ENCODE data around the gene KCNG2. TPM values are rescaled to one million over a fixed set of nuclear protein-coding genes. Genes with fewer than 3 reads are reported as not detected.
"Not testable (repeated sequence)": the region's sequence is repeated elsewhere in the genome, so short reads cannot be mapped to it uniquely, and the experiment has no call there.

The KCNG2 gene
- polyA plus RNA-seq, 1 donor from 2014 or later, result not detected

DNA sequence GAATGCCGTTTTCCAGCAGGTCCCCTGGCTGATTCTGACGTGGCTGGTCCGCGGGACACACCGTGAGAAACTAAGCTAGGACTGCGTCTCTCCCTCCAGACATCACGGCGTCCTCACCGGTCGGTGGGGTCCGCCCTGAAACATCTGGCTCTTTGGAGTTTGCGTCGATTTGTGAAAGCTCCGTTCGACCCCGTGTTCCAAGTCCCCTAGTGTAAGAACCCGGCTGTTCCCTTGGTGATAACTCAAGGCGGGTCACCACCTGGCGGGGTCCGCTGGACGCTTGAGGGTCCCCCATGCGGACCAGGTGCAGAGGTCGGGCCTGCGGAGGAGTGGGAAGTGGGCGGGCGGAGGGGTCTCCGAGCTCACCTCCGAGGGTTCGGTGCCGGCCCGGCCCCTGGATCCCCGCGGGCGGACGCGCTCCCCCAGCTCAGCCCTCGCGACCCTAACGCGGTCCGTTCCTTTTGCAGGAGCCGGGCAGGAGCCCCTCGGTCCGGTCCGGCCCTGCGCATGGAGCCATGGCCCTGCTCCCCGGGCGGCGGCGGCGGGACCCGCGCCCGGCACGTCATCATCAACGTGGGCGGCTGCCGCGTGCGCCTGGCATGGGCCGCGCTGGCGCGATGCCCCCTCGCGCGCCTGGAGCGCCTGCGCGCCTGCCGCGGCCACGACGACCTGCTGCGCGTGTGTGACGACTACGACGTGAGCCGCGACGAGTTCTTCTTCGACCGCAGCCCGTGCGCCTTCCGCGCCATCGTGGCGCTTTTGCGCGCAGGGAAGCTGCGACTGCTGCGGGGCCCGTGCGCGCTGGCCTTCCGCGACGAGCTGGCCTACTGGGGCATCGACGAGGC lies 65.6 kb downstream of the KCNG2 start:
- Histone ChIP-seq H3K27ac (ENCODE audit: low read length) (no peak overlapping the region), H3K4me3 (ENCODE audit: low read length) (no peak overlapping the region), H4K20me1 (ENCODE audit: insufficient read depth) (no peaks in the 10 kb centered on the region), H3K36me3 (ENCODE audit: insufficient read depth, low read length) (no peaks in the 10 kb centered on the region), H3K9me2 (ENCODE audit: insufficient read depth, low read length) (no peaks in the 10 kb centered on the region), H2AFZ (ENCODE audit: low read depth, low read length) (no peak overlapping the region), H3K27me3 (ENCODE audit: insufficient read depth, low read depth, low read length) (no peaks in the 10 kb centered on the region), H3K4me2 (ENCODE audit: low read length) (no peak overlapping the region), H3K9ac (ENCODE audit: low read length) (no peak overlapping the region), H3F3A (ENCODE audit: insufficient read depth, low read length, poor library complexity, severe bottlenecking) (no peaks in the 10 kb centered on the region), H3K9me3 (ENCODE audit: low read length) (peaks cover 4% of the 10 kb centered on the region), H3K79me2 (replicated peaks; ENCODE audit: insufficient read depth, low read length) (no peaks in the 10 kb centered on the region)
- no peak for TF ChIP-seq RAD21 (conservative IDR thresholded peaks at IDR 0.05)
- TF ChIP-seq, protein P1, sequence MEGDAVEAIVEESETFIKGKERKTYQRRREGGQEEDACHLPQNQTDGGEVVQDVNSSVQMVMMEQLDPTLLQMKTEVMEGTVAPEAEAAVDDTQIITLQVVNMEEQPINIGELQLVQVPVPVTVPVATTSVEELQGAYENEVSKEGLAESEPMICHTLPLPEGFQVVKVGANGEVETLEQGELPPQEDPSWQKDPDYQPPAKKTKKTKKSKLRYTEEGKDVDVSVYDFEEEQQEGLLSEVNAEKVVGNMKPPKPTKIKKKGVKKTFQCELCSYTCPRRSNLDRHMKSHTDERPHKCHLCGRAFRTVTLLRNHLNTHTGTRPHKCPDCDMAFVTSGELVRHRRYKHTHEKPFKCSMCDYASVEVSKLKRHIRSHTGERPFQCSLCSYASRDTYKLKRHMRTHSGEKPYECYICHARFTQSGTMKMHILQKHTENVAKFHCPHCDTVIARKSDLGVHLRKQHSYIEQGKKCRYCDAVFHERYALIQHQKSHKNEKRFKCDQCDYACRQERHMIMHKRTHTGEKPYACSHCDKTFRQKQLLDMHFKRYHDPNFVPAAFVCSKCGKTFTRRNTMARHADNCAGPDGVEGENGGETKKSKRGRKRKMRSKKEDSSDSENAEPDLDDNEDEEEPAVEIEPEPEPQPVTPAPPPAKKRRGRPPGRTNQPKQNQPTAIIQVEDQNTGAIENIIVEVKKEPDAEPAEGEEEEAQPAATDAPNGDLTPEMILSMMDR (IDR thresholded peaks at IDR 0.05; ENCODE audit: poor library complexity, severe bottlenecking), result no peak
- no peak for TF ChIP-seq SMC3 (conservative IDR thresholded peaks at IDR 0.05; ENCODE audit: poor library complexity)
- no peak for TF ChIP-seq EZH2 (IDR thresholded peaks at IDR 0.05; ENCODE audit: borderline replicate concordance, insufficient read depth, low read length, poor library complexity, severe bottlenecking)
- TF ChIP-seq MXI1 (conservative IDR thresholded peaks at IDR 0.05; ENCODE audit: poor library complexity, severe bottlenecking), result no peak
- TF ChIP-seq EP300 (conservative IDR thresholded peaks at IDR 0.05; ENCODE audit: poor library complexity, severe bottlenecking), result no peak
- no peak for TF ChIP-seq POLR2AphosphoS5 (IDR thresholded peaks at IDR 0.05)
- no peak for TF ChIP-seq TAF1 (IDR thresholded peaks at IDR 0.05; ENCODE audit: low read depth)
- TF ChIP-seq, protein P2, sequence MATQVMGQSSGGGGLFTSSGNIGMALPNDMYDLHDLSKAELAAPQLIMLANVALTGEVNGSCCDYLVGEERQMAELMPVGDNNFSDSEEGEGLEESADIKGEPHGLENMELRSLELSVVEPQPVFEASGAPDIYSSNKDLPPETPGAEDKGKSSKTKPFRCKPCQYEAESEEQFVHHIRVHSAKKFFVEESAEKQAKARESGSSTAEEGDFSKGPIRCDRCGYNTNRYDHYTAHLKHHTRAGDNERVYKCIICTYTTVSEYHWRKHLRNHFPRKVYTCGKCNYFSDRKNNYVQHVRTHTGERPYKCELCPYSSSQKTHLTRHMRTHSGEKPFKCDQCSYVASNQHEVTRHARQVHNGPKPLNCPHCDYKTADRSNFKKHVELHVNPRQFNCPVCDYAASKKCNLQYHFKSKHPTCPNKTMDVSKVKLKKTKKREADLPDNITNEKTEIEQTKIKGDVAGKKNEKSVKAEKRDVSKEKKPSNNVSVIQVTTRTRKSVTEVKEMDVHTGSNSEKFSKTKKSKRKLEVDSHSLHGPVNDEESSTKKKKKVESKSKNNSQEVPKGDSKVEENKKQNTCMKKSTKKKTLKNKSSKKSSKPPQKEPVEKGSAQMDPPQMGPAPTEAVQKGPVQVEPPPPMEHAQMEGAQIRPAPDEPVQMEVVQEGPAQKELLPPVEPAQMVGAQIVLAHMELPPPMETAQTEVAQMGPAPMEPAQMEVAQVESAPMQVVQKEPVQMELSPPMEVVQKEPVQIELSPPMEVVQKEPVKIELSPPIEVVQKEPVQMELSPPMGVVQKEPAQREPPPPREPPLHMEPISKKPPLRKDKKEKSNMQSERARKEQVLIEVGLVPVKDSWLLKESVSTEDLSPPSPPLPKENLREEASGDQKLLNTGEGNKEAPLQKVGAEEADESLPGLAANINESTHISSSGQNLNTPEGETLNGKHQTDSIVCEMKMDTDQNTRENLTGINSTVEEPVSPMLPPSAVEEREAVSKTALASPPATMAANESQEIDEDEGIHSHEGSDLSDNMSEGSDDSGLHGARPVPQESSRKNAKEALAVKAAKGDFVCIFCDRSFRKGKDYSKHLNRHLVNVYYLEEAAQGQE (IDR thresholded peaks at IDR 0.05; ENCODE audit: borderline replicate concordance), result no peak

DNA sequence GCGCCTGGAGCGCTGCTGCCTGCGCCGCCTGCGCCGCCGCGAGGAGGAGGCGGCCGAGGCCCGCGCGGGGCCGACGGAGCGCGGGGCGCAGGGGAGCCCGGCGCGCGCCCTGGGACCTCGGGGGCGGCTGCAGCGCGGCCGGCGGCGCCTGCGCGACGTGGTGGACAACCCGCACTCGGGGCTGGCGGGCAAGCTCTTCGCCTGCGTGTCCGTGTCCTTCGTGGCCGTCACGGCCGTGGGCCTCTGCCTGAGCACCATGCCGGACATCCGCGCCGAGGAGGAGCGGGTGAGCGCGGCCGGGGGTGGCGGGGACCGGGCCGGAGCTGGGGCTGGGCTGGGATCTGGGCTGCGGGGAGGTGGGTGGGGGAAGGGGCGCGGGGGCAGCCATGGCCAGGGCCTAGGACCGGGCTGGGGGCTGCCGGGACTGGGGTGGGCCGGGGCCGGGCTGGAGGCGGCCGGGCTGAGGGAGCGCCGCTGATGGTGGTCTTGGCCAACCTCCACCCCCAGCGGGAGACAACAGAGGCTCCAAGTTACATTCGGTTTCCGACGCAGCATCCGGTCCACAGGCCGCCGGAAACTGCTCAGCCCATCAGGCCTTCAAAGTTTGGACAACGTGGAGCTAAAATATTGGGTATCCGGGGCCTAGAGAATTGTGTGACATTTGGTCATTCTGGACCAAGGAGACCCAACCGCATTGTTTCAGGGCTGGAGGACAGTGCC lies 66.4 kb downstream of the KCNG2 start:
- Histone ChIP-seq H3K4me2 (ENCODE audit: low read length) (no peak overlapping the region), H3K9me2 (ENCODE audit: insufficient read depth, low read length) (no peaks in the 10 kb centered on the region), H3K27me3 (ENCODE audit: insufficient read depth, low read depth, low read length) (no peaks in the 10 kb centered on the region), H3K36me3 (ENCODE audit: insufficient read depth, low read length) (no peaks in the 10 kb centered on the region), H3K9ac (ENCODE audit: low read length) (no peak overlapping the region), H3K9me3 (ENCODE audit: low read length) (peaks cover 4% of the 10 kb centered on the region), H3K4me3 (ENCODE audit: low read length) (no peak overlapping the region), H3K27ac (ENCODE audit: low read length) (no peak overlapping the region), H2AFZ (ENCODE audit: low read depth, low read length) (no peak overlapping the region), H3F3A (ENCODE audit: insufficient read depth, low read length, poor library complexity, severe bottlenecking) (no peaks in the 10 kb centered on the region), H4K20me1 (ENCODE audit: insufficient read depth) (no peaks in the 10 kb centered on the region), H3K79me2 (replicated peaks; ENCODE audit: insufficient read depth, low read length) (no peaks in the 10 kb centered on the region)
- TF ChIP-seq, protein P1 (IDR thresholded peaks at IDR 0.05; ENCODE audit: poor library complexity, severe bottlenecking), result no peak
- no peak for TF ChIP-seq RAD21 (conservative IDR thresholded peaks at IDR 0.05)
- TF ChIP-seq, protein P2 (IDR thresholded peaks at IDR 0.05; ENCODE audit: borderline replicate concordance), result no peak

DNA sequence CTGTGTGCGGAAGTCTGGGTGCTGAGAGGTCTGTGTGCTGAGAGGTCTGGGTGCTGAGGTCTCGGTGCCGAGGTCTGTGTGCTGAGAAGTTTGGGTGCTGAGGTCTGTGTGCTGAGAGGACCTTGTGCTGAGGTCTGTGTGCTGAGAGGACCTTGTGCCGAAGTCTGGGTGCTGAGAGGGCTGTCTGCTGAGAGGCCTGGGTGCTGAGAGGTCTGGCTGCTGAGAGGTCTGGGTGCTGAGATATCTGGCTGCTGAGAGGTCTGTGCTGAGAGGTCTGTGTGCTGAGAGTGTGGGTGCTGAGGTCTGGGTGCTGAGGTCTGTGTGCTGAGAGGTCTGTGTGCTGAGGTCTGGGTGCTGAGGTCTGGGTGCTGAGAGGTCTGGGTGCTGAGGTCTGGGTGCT lies 67.2 kb downstream of the KCNG2 start:
- not testable (repeated sequence) for H3K79me2 ChIP-seq (replicated peaks; ENCODE audit: insufficient read depth, low read length); H3K27me3 ChIP-seq (ENCODE audit: insufficient read depth, low read depth, low read length); H3K4me3 ChIP-seq (ENCODE audit: low read length); H3K36me3 ChIP-seq (ENCODE audit: insufficient read depth, low read length); H3K9me3 ChIP-seq (ENCODE audit: low read length); H3K9ac ChIP-seq (ENCODE audit: low read length); H3F3A ChIP-seq (ENCODE audit: insufficient read depth, low read length, poor library complexity, severe bottlenecking); H3K9me2 ChIP-seq (ENCODE audit: insufficient read depth, low read length); H3K4me2 ChIP-seq (ENCODE audit: low read length); H4K20me1 ChIP-seq (ENCODE audit: insufficient read depth); H2AFZ ChIP-seq (ENCODE audit: low read depth, low read length); H3K27ac ChIP-seq (ENCODE audit: low read length)
